MCF 10A (cell line): Measurements from ENCODE around the gene PDK1. TPM values are rescaled to one million over a fixed set of nuclear protein-coding genes. Genes with fewer than 3 reads are reported as not detected.

Source experiments
- BruUV-seq: library from RNA; stranded (reverse); fragments of 400-500 nt; replicated peaks from 2 replicates; lab custom pipeline; 2021; lab: Mats Ljungman, UMichigan
- CTCF ChIA-PET: fragments of 300-600 bp; sonication (Branson Sonifier 250); formaldehyde crosslinking; extraction: SDS; loops from one replicate; lab custom pipeline; 2021; ENCODE audit warnings: antibody characterized with exemption, inconsistent platforms; lab: Yijun Ruan, JAX
- POLR2A ChIA-PET: fragments of 300-600, 350-650 bp; sonication (Branson Sonifier 250); formaldehyde crosslinking; extraction: SDS; loops from one replicate; lab custom pipeline; 2020; ENCODE audit warnings: antibody characterized with exemption, inconsistent platforms; lab: Yijun Ruan, JAX
- DNase-seq: peaks from one replicate; pipeline ENCODE4 v3.0.0-alpha.2; 2018; ENCODE audit not compliant: unreplicated experiment
- H3K27ac Mint-ChIP-seq: one replicate; pipeline ENCODE4 v1.8.0; 2022; ENCODE audit warnings: mild to moderate bottlenecking, low read depth, mixed read lengths; ENCODE audit not compliant: unreplicated experiment
- H3K27me3 Mint-ChIP-seq: one replicate; pipeline ENCODE4 v1.8.0; 2022; ENCODE audit warnings: mixed read lengths; ENCODE audit not compliant: insufficient read depth, unreplicated experiment
- H3K36me3 Mint-ChIP-seq: one replicate; pipeline ENCODE4 v1.8.0; 2022; ENCODE audit warnings: mild to moderate bottlenecking, moderate library complexity, mixed read lengths; ENCODE audit not compliant: insufficient read depth, unreplicated experiment
- H3K4me1 Mint-ChIP-seq: one replicate; pipeline ENCODE4 v1.8.0; 2022; ENCODE audit warnings: mixed read lengths; ENCODE audit not compliant: insufficient read depth, unreplicated experiment
- H3K4me3 Mint-ChIP-seq: one replicate; pipeline ENCODE4 v1.8.0; 2022; ENCODE audit warnings: mild to moderate bottlenecking, moderate library complexity, mixed read lengths; ENCODE audit not compliant: unreplicated experiment
- H3K9me3 Mint-ChIP-seq: one replicate; pipeline ENCODE4 v1.8.0; 2022; ENCODE audit warnings: mixed read lengths; ENCODE audit not compliant: unreplicated experiment
- CTCF ChIP-seq: fragments of 200-600 bp; IDR thresholded peaks from one replicate; pipeline ENCODE4 v1.8.0; 2022; ENCODE audit warnings: antibody characterized with exemption, mild to moderate bottlenecking; ENCODE audit not compliant: unreplicated experiment
- intact Hi-C: fragments of 100-400 bp; cut with micrococcal nuclease; formaldehyde crosslinking; loops from 2 replicates; pipeline ENCODE4 v1.14.1; 2022
- total RNA-seq: library from RNA; stranded (reverse); gene quantifications from 2 replicates; pipeline ENCODE4 v1.2.3, GENCODE V29; 2022

Gene PDK1
- total RNA-seq, 1 experiment from 2014 or later = 26.5 TPM

GRCh38 chr2:172635548-172635947, 79.7 kb downstream of the PDK1 start:
- no peak for TF ChIP-seq CTCF
- Mint-ChIP-seq H3K9me3 (no peaks in the 10 kb centered on the region), H3K4me3 (no peak overlapping the region), H3K27ac (no peak overlapping the region), H3K4me1 (peaks cover 5% of the 10 kb centered on the region), H3K27me3 (no peaks in the 10 kb centered on the region), H3K36me3 (no peaks in the 10 kb centered on the region)
- ChIA-PET CTCF (no interaction called here), POLR2A (no interaction called here)
- DNase-seq = no peak
- intact Hi-C loops = no loop called here
- no TSS peak for BruUV-seq

- no peaks in the 10 kb centered on the region for H3K36me3 Mint-ChIP-seq
- H3K4me3 Mint-ChIP-seq = no peak overlapping the region
- CTCF ChIA-PET = no interaction called here
- no peak overlapping the region for H3K27ac Mint-ChIP-seq
- DNase-seq = no peak
- peaks cover 7% of the 10 kb centered on the region for H3K9me3 Mint-ChIP-seq
- TF ChIP-seq CTCF = no peak
- no peaks in the 10 kb centered on the region for H3K27me3 Mint-ChIP-seq
- peaks cover 16% of the 10 kb centered on the region for H3K4me1 Mint-ChIP-seq
- no TSS peak for BruUV-seq
- intact Hi-C loops = no loop called here
- POLR2A ChIA-PET = no interaction called here
These were observed 83.4 kb downstream of the PDK1 start for GRCh38 chr2:172639256-172639655.

- CTCF ChIA-PET = no interaction called here
- POLR2A ChIA-PET = no interaction called here
- BruUV-seq = no TSS peak
- H3K4me1 Mint-ChIP-seq = peaks cover 16% of the 10 kb centered on the region
- TF ChIP-seq CTCF = no peak
- peak; percentile 42 for DNase-seq
- intact Hi-C loops = no loop called here
- no peaks in the 10 kb centered on the region for H3K36me3 Mint-ChIP-seq
- peaks cover 7% of the 10 kb centered on the region for H3K9me3 Mint-ChIP-seq
- no peak overlapping the region for H3K27ac Mint-ChIP-seq
- no peaks in the 10 kb centered on the region for H3K27me3 Mint-ChIP-seq
- no peak overlapping the region for H3K4me3 Mint-ChIP-seq
These were observed 83.9 kb downstream of the PDK1 start for GRCh38 chr2:172639823-172640222.

GRCh38 chr2:172640389-172640788, 84.5 kb downstream of the PDK1 start:
- H3K4me1 Mint-ChIP-seq = peaks cover 16% of the 10 kb centered on the region
- ChIA-PET POLR2A (no interaction called here), CTCF (no interaction called here)
- no peak overlapping the region for H3K4me3 Mint-ChIP-seq
- BruUV-seq = no TSS peak
- H3K27me3 Mint-ChIP-seq = no peaks in the 10 kb centered on the region
- TF ChIP-seq CTCF = no peak
- no peak overlapping the region for H3K27ac Mint-ChIP-seq
- intact Hi-C loops = no loop called here
- no peaks in the 10 kb centered on the region for H3K36me3 Mint-ChIP-seq
- no peak for DNase-seq
- H3K9me3 Mint-ChIP-seq = peaks cover 7% of the 10 kb centered on the region
